ENCODE data around the gene ELMO2.

Gene ELMO2

DNA sequence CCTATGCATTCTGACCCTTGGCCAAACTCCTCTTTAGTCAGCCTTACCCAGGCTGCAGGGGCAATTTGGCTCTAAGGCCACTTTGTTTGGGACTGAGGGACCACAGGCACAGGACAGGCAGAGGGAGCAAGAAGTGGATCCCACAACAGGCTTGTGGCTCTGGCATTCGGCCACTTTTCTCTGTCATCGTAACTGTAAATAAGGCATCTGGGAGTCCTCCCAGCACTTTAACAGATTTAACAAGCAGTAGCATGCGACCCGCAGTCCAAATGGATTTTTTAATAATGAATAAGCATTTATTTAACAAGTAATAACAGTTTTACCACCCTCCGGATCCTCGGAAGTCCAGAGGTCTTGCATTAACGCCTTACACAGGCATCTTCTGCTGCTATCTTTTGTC is 82.0 kb downstream of the ELMO2 start:
- TF ChIP-seq POLR2AphosphoS5 (IDR thresholded peaks at IDR 0.05; ENCODE audit: low read depth, low read length) (no peak), SPI1 (IDR thresholded peaks at IDR 0.05; ENCODE audit: low read depth, low read length) (no peak), POLR2A (IDR thresholded peaks at IDR 0.05; ENCODE audit: low read depth, low read length) (no peak), TAF1 (IDR thresholded peaks at IDR 0.05; ENCODE audit: low read depth, low read length) (no peak), POU2F2 (IDR thresholded peaks at IDR 0.05; ENCODE audit: low read depth, low read length) (no peak), PAX5 (IDR thresholded peaks at IDR 0.05; ENCODE audit: insufficient read depth, low read length, severe bottlenecking) (no peak)
- DNase-seq (ENCODE audit: insufficient read length, low spot score) (no peak), FAIRE-seq (no peak)

DNA sequence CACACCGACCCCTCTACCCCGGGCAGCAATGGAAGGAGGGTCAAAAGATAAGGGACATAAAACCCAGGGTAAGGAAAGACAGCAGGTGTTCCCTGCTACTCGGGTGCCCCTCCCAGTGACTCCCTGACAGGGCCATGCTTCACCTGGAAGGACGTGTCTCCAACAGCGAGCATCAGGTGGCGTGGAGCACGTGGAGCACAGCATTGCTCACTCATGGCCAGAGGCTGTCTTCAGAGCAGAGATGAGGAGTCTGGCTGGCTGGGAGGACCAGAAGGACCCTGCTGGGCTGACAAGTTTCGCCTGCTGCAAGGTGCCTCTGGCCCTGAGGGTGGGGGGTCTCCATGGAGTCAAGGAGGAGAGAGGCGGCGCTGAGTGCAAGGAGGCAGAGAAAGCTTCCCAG is 82.9 kb downstream of the ELMO2 start:
- DNase-seq (ENCODE audit: insufficient read length, low spot score) (no peak), FAIRE-seq (no peak)
- TF ChIP-seq POU2F2 (IDR thresholded peaks at IDR 0.05; ENCODE audit: low read depth, low read length) (no peak), TAF1 (IDR thresholded peaks at IDR 0.05; ENCODE audit: low read depth, low read length) (no peak), PAX5 (IDR thresholded peaks at IDR 0.05; ENCODE audit: insufficient read depth, low read length, severe bottlenecking) (no peak), SPI1 (IDR thresholded peaks at IDR 0.05; ENCODE audit: low read depth, low read length) (no peak), POLR2A (IDR thresholded peaks at IDR 0.05; ENCODE audit: low read depth, low read length) (no peak), POLR2AphosphoS5 (IDR thresholded peaks at IDR 0.05; ENCODE audit: low read depth, low read length) (no peak)

DNA sequence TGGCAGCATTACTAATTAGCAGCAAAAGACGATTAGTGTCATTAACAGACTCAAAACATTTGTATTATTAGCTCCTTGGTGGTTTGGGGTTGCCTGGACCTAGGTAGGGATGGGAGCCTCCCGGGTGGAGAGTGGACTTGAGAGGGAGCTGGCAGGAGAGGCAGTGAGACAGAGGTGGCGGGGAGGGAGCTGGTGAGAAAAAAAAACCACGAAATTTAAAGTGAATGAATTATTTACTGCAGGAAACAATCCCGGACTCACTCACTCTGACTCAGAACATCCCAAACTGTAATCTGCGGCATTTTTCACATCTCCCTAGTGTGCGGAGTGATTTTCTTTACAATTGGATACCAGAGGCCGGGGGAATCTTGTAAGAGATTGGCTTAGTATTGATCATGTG is 83.8 kb downstream of the ELMO2 start:
- TF ChIP-seq POU2F2 (IDR thresholded peaks at IDR 0.05; ENCODE audit: low read depth, low read length) (no peak), POLR2A (IDR thresholded peaks at IDR 0.05; ENCODE audit: low read depth, low read length) (no peak), SPI1 (IDR thresholded peaks at IDR 0.05; ENCODE audit: low read depth, low read length) (no peak), TAF1 (IDR thresholded peaks at IDR 0.05; ENCODE audit: low read depth, low read length) (no peak), POLR2AphosphoS5 (IDR thresholded peaks at IDR 0.05; ENCODE audit: low read depth, low read length) (no peak), PAX5 (IDR thresholded peaks at IDR 0.05; ENCODE audit: insufficient read depth, low read length, severe bottlenecking) (no peak)
- FAIRE-seq (no peak), DNase-seq (ENCODE audit: insufficient read length, low spot score) (no peak)

DNA sequence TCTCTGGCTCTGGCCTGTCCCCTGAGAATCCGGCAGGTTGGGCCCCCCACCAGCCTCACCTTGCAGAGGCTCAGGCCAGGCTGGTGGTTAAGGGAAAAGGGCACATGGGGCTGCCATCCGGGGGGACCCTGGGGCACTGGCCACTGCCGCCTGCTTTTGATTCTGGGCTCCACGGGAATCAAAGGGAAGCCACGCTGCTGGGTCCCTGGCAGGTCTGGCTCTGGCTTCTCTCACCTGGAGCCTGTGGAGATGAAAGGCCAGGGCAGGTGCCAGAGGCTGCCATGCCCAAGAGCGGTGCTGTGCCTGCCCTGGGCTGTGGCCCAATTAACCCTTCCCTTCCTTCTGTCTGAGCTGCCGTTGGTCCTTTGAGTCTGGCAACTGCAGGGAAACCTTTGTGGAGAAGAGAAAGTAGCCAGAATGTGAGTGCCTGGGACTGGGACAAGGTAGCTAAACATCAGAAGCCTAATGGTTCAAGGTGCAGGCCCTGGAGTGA is 88.7 kb downstream of the ELMO2 start:
- TF ChIP-seq SPI1 (IDR thresholded peaks at IDR 0.05; ENCODE audit: low read depth, low read length) (no peak), POLR2A (IDR thresholded peaks at IDR 0.05; ENCODE audit: low read depth, low read length) (no peak), POLR2AphosphoS5 (IDR thresholded peaks at IDR 0.05; ENCODE audit: low read depth, low read length) (no peak), POU2F2 (IDR thresholded peaks at IDR 0.05; ENCODE audit: low read depth, low read length) (no peak), PAX5 (IDR thresholded peaks at IDR 0.05; ENCODE audit: insufficient read depth, low read length, severe bottlenecking) (no peak)
- FAIRE-seq (no peak), DNase-seq (ENCODE audit: insufficient read length, low spot score) (no peak)

DNA sequence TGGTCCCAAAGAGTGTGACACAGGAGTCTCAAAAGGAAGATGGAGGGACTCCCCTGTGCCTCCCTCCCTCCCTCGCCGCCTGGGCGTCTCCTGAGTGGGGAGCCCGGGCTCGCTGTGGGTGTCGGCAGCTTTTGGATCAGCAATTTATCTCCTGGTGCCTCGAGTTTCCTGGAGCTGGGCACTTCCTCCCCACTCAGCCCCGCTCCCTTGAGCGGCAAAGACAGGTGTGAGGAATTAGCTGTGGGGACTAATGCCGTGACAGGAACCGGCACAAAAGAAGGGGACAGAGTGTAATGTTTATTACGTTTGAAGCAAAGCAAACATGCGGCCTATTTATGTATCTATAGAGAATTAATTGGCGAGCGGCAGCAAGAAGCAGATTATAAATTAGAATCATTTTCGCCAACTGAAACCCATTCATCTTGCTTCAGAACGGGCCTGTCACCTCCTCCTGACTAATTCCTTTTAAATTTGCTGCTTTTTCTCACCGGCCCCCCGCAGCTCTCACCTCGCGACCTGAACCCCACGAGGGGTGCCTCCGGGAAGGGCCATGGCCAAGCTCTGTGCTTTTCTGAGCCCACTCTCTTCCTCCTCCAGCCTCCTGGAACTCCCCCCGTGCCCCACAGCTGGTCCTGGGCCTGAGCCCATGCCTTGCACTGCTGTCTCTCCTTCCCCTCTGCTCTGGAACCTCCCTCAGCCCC is 89.3 kb downstream of the ELMO2 start:
- no peak for FAIRE-seq
- TF ChIP-seq SPI1 (IDR thresholded peaks at IDR 0.05; ENCODE audit: low read depth, low read length) (no peak), TAF1 (IDR thresholded peaks at IDR 0.05; ENCODE audit: low read depth, low read length) (no peak), POU2F2 (IDR thresholded peaks at IDR 0.05; ENCODE audit: low read depth, low read length) (no peak), POLR2A (IDR thresholded peaks at IDR 0.05; ENCODE audit: low read depth, low read length) (no peak), POLR2AphosphoS5 (IDR thresholded peaks at IDR 0.05; ENCODE audit: low read depth, low read length) (no peak), PAX5 (IDR thresholded peaks at IDR 0.05; ENCODE audit: insufficient read depth, low read length, severe bottlenecking) (no peak)
- DNase-seq (ENCODE audit: insufficient read length, low spot score) = no peak
